NOMO-1 treated with DMSO at 0.1 percent for 48 hours (cell line): ENCODE data around the gene MUC20.
"Not testable (repeated sequence)": the region's sequence is repeated elsewhere in the genome, so short reads cannot be mapped to it uniquely, and the experiment has no call there.

Experiments
- DNase-seq: peaks from one replicate; lab custom pipeline; 2025; ENCODE audit not compliant: unreplicated experiment; lab: John Stamatoyannopoulos, UW

The MUC20 gene

DNA sequence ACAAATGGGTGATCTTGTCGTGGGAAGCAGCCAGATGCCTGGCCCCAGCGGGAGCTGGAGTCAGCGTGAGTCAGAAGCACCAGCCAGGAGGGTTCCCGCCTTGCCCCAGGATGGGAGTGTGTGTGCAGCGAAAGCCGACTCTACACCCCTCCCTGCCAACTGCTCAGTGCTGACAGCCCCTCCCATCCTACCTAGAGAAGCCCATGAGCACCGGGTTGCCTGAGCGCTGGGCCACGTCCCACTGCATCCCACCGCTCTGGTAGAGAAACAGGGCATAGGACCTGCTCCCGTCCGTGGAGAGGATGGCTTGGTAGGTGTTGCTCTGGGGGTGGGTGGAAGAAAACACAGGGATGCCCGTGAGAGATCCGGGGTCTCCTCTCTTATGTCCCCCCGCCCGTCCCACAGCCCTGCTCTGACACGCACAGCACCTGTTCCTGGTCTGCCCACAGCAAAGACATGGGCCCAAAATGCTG is 48.1 kb downstream of the MUC20 start:
- DNase-seq = no peak

DNA sequence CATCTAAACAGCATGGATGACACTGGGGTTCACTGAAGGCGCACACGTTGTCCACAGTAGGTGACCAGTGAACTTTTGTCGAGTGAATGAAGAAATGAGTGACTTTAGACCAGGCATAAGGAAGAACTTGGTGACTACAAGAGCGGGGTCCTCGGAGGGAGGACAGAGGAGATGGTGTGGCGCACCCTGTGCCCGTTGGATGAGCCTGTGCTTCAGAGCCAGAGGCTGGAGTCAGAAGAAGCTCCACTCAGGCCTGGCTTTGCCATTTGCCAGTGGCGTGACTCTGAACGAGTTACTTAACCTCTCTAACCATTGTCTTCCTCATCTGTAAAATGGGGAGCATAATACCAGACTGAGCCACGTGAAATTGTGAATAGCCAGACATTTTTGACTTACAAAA is 48.8 kb downstream of the MUC20 start:
- no peak for DNase-seq

DNA sequence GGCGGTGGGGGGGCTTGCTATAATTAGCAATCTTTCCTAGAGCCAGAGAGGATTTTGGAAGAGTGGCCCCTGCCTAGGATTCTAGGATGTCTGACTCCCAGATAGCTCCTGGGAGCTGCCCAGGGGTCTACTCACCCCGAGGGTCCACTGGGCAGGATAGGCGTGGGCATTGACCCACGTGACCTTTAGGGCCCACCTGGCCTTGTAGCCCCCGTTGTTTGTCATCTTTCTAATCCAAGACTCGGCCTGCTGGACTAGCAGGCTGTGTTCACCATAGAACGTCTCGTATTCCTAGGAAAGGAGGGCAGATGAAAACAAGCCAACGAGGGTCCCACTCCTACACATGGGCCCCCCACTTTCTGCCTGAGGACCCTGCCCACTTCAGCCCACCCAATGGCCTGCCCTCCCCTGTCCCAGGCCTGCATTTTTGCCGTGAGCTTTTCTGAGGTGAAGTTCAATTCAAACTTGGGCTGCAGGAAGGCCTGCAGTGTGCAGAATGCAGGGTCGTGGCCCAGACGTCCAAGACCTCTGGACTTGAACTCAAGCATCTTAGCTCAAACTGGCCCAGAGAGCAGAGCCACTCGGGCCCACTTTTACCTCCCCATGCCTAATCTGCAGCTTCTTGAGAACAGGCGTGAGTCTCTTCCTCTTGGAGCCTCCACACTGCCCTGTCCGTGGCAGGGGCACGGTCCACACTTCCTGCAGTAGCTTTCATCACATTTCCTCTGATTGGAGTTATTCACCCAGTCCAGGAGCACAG is 49.5 kb downstream of the MUC20 start:
- DNase-seq = no peak

DNA sequence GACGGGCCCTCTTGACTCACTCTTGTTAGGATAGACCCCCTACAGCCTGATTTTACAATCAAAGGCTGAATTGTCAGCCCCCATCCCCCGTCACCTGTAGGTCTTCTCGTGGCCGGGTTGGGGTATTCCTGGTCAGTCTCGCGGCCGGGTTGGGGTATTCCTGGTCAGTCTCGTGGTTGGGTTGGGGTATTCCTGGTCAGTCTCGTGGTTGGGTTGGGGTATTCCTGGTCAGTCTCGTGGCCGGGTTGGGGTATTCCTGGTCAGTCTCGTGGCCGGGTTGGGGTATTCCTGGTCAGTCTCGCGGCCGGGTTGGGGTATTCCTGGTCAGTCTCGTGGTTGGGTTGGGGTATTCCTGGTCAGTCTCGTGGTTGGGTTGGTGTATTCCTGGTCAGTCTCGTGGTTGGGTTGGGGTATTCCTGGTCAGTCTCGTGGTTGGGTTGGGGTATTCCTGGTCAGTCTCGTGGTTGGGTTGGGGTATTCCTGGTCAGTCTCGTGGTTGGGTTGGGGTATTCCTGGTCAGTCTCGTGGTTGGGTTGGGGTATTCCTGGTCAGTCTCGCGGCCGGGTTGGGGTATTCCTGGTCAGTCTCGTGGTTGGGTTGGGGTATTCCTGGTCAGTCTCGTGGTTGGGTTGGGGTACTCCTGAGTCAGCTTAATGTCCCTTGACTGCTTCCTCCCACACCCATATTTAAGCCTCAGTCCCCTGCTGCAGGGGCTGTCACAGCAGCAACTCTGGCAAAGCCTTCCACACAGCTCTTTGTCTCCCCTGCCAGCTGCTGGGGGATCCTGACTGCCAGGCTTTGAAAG is 50.3 kb downstream of the MUC20 start:
- DNase-seq = not testable (repeated sequence)

GRCh38 chr3:195771646-195772300 is 51.0 kb downstream of the MUC20 start:
- DNase-seq = no peak

DNA sequence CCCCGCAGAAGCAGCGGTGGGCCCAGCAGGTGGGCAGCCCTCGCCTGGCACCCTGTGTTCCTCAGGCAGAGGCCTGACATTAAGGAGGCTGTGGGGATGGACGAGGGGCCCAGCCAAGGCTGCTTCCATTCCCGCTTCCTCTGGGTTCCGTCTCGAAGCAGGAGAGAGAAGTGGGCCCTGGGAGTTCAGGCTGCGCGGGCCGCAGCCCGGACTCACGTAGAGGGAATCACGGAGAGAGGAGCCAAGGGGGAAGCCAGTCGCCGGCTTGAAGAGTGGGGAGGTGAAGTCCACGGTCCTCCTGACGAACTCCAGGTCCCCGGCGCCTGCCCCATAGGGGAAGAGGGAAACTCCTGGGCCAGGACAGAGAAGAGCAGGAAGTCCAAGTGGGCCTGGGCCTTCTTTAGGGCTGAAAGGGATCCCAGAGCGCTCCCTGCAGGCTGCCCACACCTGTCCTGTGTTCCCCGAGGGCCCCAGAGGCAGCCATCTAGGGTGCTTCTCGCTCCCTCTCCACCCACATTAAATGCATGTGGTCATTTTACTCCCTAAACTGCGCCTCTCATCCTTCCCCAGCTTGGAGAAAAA is 53.3 kb downstream of the MUC20 start:
- DNase-seq = no peak

- peak; percentile 22 for DNase-seq
These were observed 54.1 kb downstream of the MUC20 start for GRCh38 chr3:195774917-195775316.

DNA sequence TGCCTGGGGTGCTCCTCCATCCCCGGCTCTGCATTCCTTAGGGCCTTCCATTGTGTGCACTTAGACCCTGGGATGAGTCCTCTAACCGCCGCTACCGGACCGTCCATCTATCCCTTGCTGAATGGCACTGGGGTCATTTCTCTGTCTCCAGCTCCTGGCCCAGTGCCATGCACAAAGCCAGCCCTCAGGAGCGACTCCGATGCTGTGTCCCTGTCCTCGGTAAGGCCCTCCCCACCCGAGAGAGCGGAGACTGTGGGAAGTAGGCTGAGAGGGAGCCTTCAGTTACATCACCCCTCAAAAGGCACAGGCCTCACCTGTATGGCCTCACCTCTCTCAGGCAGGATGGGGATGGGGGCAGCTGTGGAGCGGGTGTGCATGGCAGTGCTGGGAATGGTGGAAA is 57.2 kb downstream of the MUC20 start:
- no peak for DNase-seq

GRCh38 chr3:195781236-195781635 is 60.5 kb downstream of the MUC20 start:
- not testable (repeated sequence) for DNase-seq
